Upper lobe of right lung (tissue), 1 donor: Measurements from ENCODE around the gene CD74. TPM values are rescaled to one million over a fixed set of nuclear protein-coding genes. Genes with fewer than 3 reads are reported as not detected.

Experiments
- ATAC-seq: fragments of 200-7000 bp; cut with Tn5 transposase; one replicate; pipeline ENCODE4 v1.9.1; 2020; ENCODE audit warnings: mild to moderate bottlenecking, moderate library complexity
- DNase-seq: peaks from one replicate; pipeline ENCODE4 v3.0.0-alpha.2; 2020
- H3K27ac ChIP-seq: fragments of 200-600 bp; one replicate; pipeline ENCODE4 v1.8.0; 2022
- H3K27me3 ChIP-seq: fragments of 200-600 bp; one replicate; pipeline ENCODE4 v1.8.0; 2022; ENCODE audit warnings: mild to moderate bottlenecking
- H3K36me3 ChIP-seq: fragments of 200-600 bp; one replicate; pipeline ENCODE4 v1.8.0; 2022
- H3K4me1 ChIP-seq: fragments of 200-600 bp; one replicate; pipeline ENCODE4 v1.8.0; 2022
- H3K4me3 ChIP-seq: fragments of 200-600 bp; one replicate; pipeline ENCODE4 v1.8.0; 2022; ENCODE audit warnings: mild to moderate bottlenecking
- H3K9me3 ChIP-seq: fragments of 200-600 bp; one replicate; pipeline ENCODE4 v1.8.0; 2022
- CTCF ChIP-seq: fragments of 200-600 bp; IDR thresholded peaks from one replicate; pipeline ENCODE4 v1.8.0; 2022; ENCODE audit warnings: antibody characterized with exemption
- intact Hi-C: fragments of 100-400 bp; cut with DNase I; formaldehyde crosslinking; loops from one replicate; pipeline ENCODE4 v1.11.0; 2022
- total RNA-seq: library from RNA; stranded (reverse); fragmentation: NEBNext Ultra II Directional; extraction: Animal tissue kit (Norgen Biotek cat#: 25700); gene quantifications from one replicate; pipeline ENCODE4 v1.2.1, GENCODE V29; 2021
- donor health status: DM: no; HTN: yes; CAD: no; lungs with severe emphysema.

The CD74 gene
- total RNA-seq, 1 donor from 2014 or later: 2,961 TPM

GRCh38 chr5:150404535-150404934 lies 8.2 kb downstream of the CD74 start:
- Histone ChIP-seq H3K36me3 (peaks cover 95% of the 10 kb centered on the region), H3K4me3 (no peak overlapping the region), H3K27ac (no peak overlapping the region), H3K9me3 (no peaks in the 10 kb centered on the region), H3K4me1 (peaks cover 20% of the 10 kb centered on the region), H3K27me3 (no peaks in the 10 kb centered on the region)
- intact Hi-C loops: no loop called here
- ATAC-seq: no peak
- no peak for DNase-seq
- TF ChIP-seq CTCF: no peak

- Histone ChIP-seq H3K27ac (peak overlapping the region; percentile 11), H3K4me3 (no peak overlapping the region), H3K27me3 (no peaks in the 10 kb centered on the region), H3K4me1 (peaks cover 18% of the 10 kb centered on the region), H3K36me3 (peaks cover 97% of the 10 kb centered on the region), H3K9me3 (no peaks in the 10 kb centered on the region)
- TF ChIP-seq CTCF: no peak
- DNase-seq: no peak
- intact Hi-C loops: no loop called here
- ATAC-seq: no peak
Observed at GRCh38 chr5:150404121-150404520, 8.6 kb downstream of the CD74 start.

- Histone ChIP-seq H3K27ac (no peak overlapping the region), H3K4me3 (no peak overlapping the region), H3K27me3 (no peaks in the 10 kb centered on the region), H3K9me3 (no peaks in the 10 kb centered on the region), H3K4me1 (peaks cover 6% of the 10 kb centered on the region), H3K36me3 (peaks cover 96% of the 10 kb centered on the region)
- no peak for TF ChIP-seq CTCF
- ATAC-seq (no peak), DNase-seq (no peak)
- intact Hi-C loops: no loop called here
Observed at GRCh38 chr5:150402901-150403342, 9.8 kb downstream of the CD74 start.

GRCh38 chr5:150402229-150402773 lies 10.4 kb downstream of the CD74 start:
- no peak for ATAC-seq
- no peak overlapping the region for H3K4me3 ChIP-seq
- no peaks in the 10 kb centered on the region for H3K4me1 ChIP-seq
- no peaks in the 10 kb centered on the region for H3K9me3 ChIP-seq
- intact Hi-C loops: no loop called here
- H3K27ac ChIP-seq: no peak overlapping the region
- H3K36me3 ChIP-seq: peaks cover 91% of the 10 kb centered on the region
- TF ChIP-seq CTCF: no peak
- H3K27me3 ChIP-seq: no peaks in the 10 kb centered on the region
- DNase-seq: no peak

- Histone ChIP-seq H3K27ac (peak overlapping the region; percentile 1), H3K9me3 (no peaks in the 10 kb centered on the region), H3K27me3 (no peaks in the 10 kb centered on the region), H3K36me3 (peaks cover 93% of the 10 kb centered on the region), H3K4me1 (no peaks in the 10 kb centered on the region), H3K4me3 (no peak overlapping the region)
- no peak for DNase-seq
- no peak for TF ChIP-seq CTCF
- intact Hi-C loops: no loop called here
- ATAC-seq: no peak
Observed at GRCh38 chr5:150401376-150402228, 11.1 kb downstream of the CD74 start.
